ENCODE data around the gene PLPPR4. TPM values are rescaled to one million over a fixed set of nuclear protein-coding genes. Genes with fewer than 3 reads are reported as not detected.
"Not testable (repeated sequence)": the region's sequence is repeated elsewhere in the genome, so short reads cannot be mapped to it uniquely, and the experiment has no call there.

The PLPPR4 gene
- total and polyA plus RNA-seq, 10 of the 15 experiments (the other 5 are each of a cell fraction or from before 2014, with no cell fraction given) = not detected

DNA sequence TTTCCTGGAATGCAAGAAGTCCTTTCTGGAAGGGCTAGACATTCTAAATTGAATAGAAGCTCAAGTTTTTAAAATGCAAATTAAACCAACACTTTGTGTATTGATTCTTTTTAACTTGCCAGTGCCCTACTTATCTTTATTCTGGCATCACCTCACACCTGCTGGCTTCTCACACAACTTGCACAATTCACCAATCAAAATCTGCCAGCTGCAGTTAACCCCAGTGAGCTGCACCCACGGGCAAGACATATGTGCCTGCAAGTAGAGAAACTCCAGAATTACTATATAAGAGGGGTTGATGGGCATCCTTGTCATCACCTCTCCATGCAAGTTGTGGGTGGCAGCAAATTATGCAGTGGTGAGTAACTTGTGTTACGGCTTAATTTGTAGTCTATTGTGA lies 11.7 kb upstream of the PLPPR4 start (continued):
- TF ChIP-seq, protein P1, sequence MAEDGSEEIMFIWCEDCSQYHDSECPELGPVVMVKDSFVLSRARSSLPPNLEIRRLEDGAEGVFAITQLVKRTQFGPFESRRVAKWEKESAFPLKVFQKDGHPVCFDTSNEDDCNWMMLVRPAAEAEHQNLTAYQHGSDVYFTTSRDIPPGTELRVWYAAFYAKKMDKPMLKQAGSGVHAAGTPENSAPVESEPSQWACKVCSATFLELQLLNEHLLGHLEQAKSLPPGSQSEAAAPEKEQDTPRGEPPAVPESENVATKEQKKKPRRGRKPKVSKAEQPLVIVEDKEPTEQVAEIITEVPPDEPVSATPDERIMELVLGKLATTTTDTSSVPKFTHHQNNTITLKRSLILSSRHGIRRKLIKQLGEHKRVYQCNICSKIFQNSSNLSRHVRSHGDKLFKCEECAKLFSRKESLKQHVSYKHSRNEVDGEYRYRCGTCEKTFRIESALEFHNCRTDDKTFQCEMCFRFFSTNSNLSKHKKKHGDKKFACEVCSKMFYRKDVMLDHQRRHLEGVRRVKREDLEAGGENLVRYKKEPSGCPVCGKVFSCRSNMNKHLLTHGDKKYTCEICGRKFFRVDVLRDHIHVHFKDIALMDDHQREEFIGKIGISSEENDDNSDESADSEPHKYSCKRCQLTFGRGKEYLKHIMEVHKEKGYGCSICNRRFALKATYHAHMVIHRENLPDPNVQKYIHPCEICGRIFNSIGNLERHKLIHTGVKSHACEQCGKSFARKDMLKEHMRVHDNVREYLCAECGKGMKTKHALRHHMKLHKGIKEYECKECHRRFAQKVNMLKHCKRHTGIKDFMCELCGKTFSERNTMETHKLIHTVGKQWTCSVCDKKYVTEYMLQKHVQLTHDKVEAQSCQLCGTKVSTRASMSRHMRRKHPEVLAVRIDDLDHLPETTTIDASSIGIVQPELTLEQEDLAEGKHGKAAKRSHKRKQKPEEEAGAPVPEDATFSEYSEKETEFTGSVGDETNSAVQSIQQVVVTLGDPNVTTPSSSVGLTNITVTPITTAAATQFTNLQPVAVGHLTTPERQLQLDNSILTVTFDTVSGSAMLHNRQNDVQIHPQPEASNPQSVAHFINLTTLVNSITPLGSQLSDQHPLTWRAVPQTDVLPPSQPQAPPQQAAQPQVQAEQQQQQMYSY (CRISPR knock-in tag; IDR thresholded peaks at IDR 0.05) = no peak
- TF ChIP-seq NFYB (IDR thresholded peaks at IDR 0.05; ENCODE audit: insufficient read depth, low read depth, low read length) = no peak
- no peak for TF ChIP-seq BHLHE40 (IDR thresholded peaks at IDR 0.05; ENCODE audit: borderline replicate concordance in 1 of 2, low read depth in 2 of 2, low read length in 1 of 2)
- no peak for TF ChIP-seq HDAC6 (IDR thresholded peaks at IDR 0.05; ENCODE audit: unreplicated experiment)

- H3K79me2 ChIP-seq (ENCODE audit: control insufficient read depth, insufficient read depth, low read length); H3K9me3 ChIP-seq (replicated peaks; ENCODE audit: control insufficient read depth, insufficient read depth, low read length); DNase-seq (ENCODE audit: low read depth, low spot score); intact Hi-C loops (cut with micrococcal nuclease; ENCODE audit: unreplicated experiment); H2AFZ ChIP-seq (ENCODE audit: control insufficient read depth, low read depth, low read length); H3K4me1 ChIP-seq (ENCODE audit: control insufficient read depth, insufficient read depth, low read length); FAIRE-seq; POLR2A ChIA-PET; H3K4me2 ChIP-seq (ENCODE audit: control insufficient read depth, insufficient read depth); H3K9ac ChIP-seq (ENCODE audit: control insufficient read depth, insufficient read depth, low read length); H3K27me3 ChIP-seq (replicated peaks in 1 of 2; ENCODE audit: control insufficient read depth in 2 of 2, insufficient read depth in 2 of 2, low read length in 1 of 2); H3K4me3 ChIP-seq; in situ Hi-C loops (cut with MboI); RAD21 ChIA-PET (ENCODE audit: unreplicated experiment); ATAC-seq; CTCF ChIA-PET; BruUV-seq (replicated peaks); H3K27ac ChIP-seq (ENCODE audit: control insufficient read depth, insufficient read depth); H4K20me1 ChIP-seq (ENCODE audit: control insufficient read depth, insufficient read depth); H3K36me3 ChIP-seq (ENCODE audit: control insufficient read depth in 2 of 2, insufficient read depth in 2 of 2, low read length in 1 of 2): not testable (repeated sequence)
- SMC1A ChIA-PET (ENCODE audit: uncharacterized antibody, unreplicated experiment) = interaction anchor here (1.8 kb wide), 1 partner anchor 10 kb away, joined by 5 read pairs; no protein-coding TSS in a partner anchor
- WGBS (ENCODE audit: insufficient coverage, insufficient replicate concordance, low lambda C conversion rate, missing lambda C conversion rate) = 23% methylated on average over 3 of the region's 3 CpGs
Observed at GRCh38 chr1:99260402-99260801, 3.9 kb upstream of the PLPPR4 start.

Data from GM12878 (cell line).